K562 (cell line): Measurements from ENCODE around the gene TLK2. TPM values are rescaled to one million over a fixed set of nuclear protein-coding genes. Genes with fewer than 3 reads are reported as not detected.

Source experiments
- CHD2 ChIP-seq: IDR thresholded peaks from 2 replicates; pipeline ENCODE4 v1.6.1; 2011; ENCODE audit warnings: low read depth, low read length
- CREBBP ChIP-seq: IDR thresholded peaks from one replicate; pipeline ENCODE4 v1.6.1; 2012; ENCODE audit warnings: low read depth, mild to moderate bottlenecking, control low read depth, inconsistent platforms, low read length
- CXXC5 ChIP-seq: fragments of 250-450 bp; sonication (Bioruptor Pico); IDR thresholded peaks from 2 replicates; pipeline ENCODE4 v1.8.0; 2022; ENCODE audit warnings: inconsistent platforms, mild to moderate bottlenecking, moderate library complexity
- GABPA ChIP-seq: fragments of 200-800 bp; sonication (Bioruptor generic); conservative IDR thresholded peaks from 2 replicates; pipeline ENCODE4 v1.6.1; 2016; ENCODE audit warnings: low read depth, missing genetic modification characterization, missing compliant biosample characterization
- JUN ChIP-seq, 2 experiments: sonication (generic) in 1 of 2; formaldehyde crosslinking in 1 of 2; IDR thresholded peaks; 2 replicates each; pipeline versions ENCODE4 v1.6.1 to v1.8.0; 2012 to 2022; ENCODE audit warnings: borderline replicate concordance in 2 of 2, mild to moderate bottlenecking in 2 of 2, improper control_type of control experiment in 1 of 2, low read depth in 1 of 2, low read length in 1 of 2, missing genetic modification reagents in 1 of 2
- NONO ChIP-seq, 2 experiments: fragments of 200-400 bp in 1 of 2; fragments of 450-650 bp in 1 of 2; formaldehyde crosslinking in 1 of 2; IDR thresholded peaks; 2 replicates each; pipeline ENCODE4 v1.6.1; 2017; ENCODE audit warnings: low read depth in 2 of 2, mild to moderate bottlenecking in 2 of 2, moderate library complexity in 2 of 2, low read length in 1 of 2
- RB1 ChIP-seq: fragments of 450-650 bp; IDR thresholded peaks from 2 replicates; pipeline ENCODE4 v1.6.1; 2017; ENCODE audit warnings: low read depth, mild to moderate bottlenecking
- ZNF41 ChIP-seq: fragments of 250-450 bp; sonication (Bioruptor Pico); conservative IDR thresholded peaks from 2 replicates; pipeline ENCODE4 v1.4.0; 2020; ENCODE audit warnings: mild to moderate bottlenecking
- ZNF696 ChIP-seq: fragments of 250-450 bp; sonication (Bioruptor Pico); conservative IDR thresholded peaks from 2 replicates; pipeline ENCODE4 v1.4.0; 2020; ENCODE audit warnings: mild to moderate bottlenecking, moderate library complexity
- polyA plus RNA-seq, 8 experiments: library from polyadenylated mRNA; depleted of rRNA in 4 of 8; stranded (reverse) in 5 of 8; unstranded in 3 of 8; fragments of >200 nt; fragmentation: Nextera tagmentation in 2 of 8; fragmentation: Illumina TruSeq in 1 of 8; extraction: Ambion mirVana in 2 of 8; extraction: Trizol in 1 of 8; gene quantifications; 2 replicates each; pipeline versions ENCODE4 v1.2.1 to v1.2.3, GENCODE V29; 2011 to 2014; ENCODE audit warnings: inconsistent platforms in 1 of 8, missing spikeins in 1 of 8
- total RNA-seq, 7 experiments: library from RNA; depleted of rRNA in 6 of 7; stranded (reverse); fragments of >200 nt in 6 of 7; fragmentation: Illumina TruSeq in 2 of 7; extraction: Trizol in 2 of 7; gene quantifications; 2 replicates each; pipeline versions ENCODE4 v1.2.1 to v1.2.3, GENCODE V29; 2011 to 2021; ENCODE audit warnings: low replicate concordance in 1 of 7
- TF ChIP-seq, protein P1 (sequence below): sonication (generic); formaldehyde crosslinking; IDR thresholded peaks from 2 replicates; pipeline ENCODE4 v1.9.0; 2022; ENCODE audit warnings: mild to moderate bottlenecking, missing genetic modification reagents
- TF ChIP-seq, protein P2 (sequence below): fragments of 250-450 bp; sonication (Bioruptor Pico); IDR thresholded peaks from 2 replicates; pipeline ENCODE4 v1.6.1; 2021; ENCODE audit warnings: mild to moderate bottlenecking
- TF ChIP-seq, protein P3 (sequence below), 2 experiments: fragments of 450-650 bp in 1 of 2; sonication (generic) in 1 of 2; formaldehyde crosslinking in 1 of 2; IDR thresholded peaks in 1 of 2; conservative IDR thresholded peaks in 1 of 2; 2 replicates each; pipeline versions ENCODE4 v1.6.1 to v1.8.1; 2016 to 2023; ENCODE audit warnings: mild to moderate bottlenecking in 2 of 2, moderate library complexity in 2 of 2, inconsistent platforms in 1 of 2, missing genetic modification reagents in 1 of 2
- TF ChIP-seq, protein P4 (sequence below): fragments of 450-650 bp; IDR thresholded peaks from 2 replicates; pipeline ENCODE4 v1.6.1; 2016; ENCODE audit warnings: mild to moderate bottlenecking, moderate library complexity

The TLK2 gene
- total and polyA plus RNA-seq, 9 of the 15 experiments (the other 6 are each of a cell fraction or from before 2014, with no cell fraction given): 10.1 to 51.9 (median 32.4) TPM

DNA sequence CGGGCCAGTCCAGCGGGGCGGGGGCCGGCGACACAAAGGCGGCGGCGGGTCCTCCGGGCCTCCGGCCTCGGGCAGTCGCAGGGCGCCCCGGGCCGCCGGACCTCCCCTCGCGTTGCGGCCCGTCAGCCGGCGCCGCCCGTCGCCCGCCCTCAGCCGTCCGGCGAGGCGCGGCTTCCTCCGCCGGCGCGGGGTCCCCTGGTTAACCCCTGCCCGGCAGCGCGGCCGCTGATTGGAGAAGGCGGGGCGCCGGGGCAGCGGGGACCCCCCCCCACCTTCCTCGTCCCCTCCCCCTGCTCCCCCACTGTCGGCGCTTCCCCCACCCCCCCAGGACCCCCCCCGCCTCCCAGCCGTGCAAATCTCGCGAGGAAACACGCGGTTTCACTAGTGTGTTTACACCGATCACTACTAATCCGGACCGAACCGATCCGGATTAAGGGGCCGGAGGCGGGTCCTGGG is at the start of gene TLK2 (continued):
- TF ChIP-seq RB1: 0 out of 2 replicates have a peak, but pooled peaks have one; percentile 11
- TF ChIP-seq GABPA: peak; percentile 34; the same call in 1 of the 2 replicates
- TF ChIP-seq ZNF696 (CRISPR knock-in tag): no peak
- no peak for TF ChIP-seq JUN (IDR thresholded peaks at IDR 0.05; ENCODE audit: borderline replicate concordance, low read depth, low read length)
- TF ChIP-seq JUN (CRISPR knock-in tag; IDR thresholded peaks at IDR 0.05; ENCODE audit: borderline replicate concordance): no peak
- TF ChIP-seq NONO (IDR thresholded peaks at IDR 0.05; ENCODE audit: low read depth in 2 of 2, low read length in 1 of 2): peak; percentile 19 to 36; a peak in 1 of 4 replicates
- TF ChIP-seq, protein P1, sequence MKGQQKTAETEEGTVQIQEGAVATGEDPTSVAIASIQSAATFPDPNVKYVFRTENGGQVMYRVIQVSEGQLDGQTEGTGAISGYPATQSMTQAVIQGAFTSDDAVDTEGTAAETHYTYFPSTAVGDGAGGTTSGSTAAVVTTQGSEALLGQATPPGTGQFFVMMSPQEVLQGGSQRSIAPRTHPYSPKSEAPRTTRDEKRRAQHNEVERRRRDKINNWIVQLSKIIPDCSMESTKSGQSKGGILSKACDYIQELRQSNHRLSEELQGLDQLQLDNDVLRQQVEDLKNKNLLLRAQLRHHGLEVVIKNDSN (CRISPR knock-in tag): no peak
- TF ChIP-seq, protein P2, sequence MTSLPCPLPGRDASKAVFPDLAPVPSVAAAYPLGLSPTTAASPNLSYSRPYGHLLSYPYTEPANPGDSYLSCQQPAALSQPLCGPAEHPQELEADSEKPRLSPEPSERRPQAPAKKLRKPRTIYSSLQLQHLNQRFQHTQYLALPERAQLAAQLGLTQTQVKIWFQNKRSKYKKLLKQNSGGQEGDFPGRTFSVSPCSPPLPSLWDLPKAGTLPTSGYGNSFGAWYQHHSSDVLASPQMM: no peak
- TF ChIP-seq, protein P3, sequence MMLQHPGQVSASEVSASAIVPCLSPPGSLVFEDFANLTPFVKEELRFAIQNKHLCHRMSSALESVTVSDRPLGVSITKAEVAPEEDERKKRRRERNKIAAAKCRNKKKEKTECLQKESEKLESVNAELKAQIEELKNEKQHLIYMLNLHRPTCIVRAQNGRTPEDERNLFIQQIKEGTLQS (IDR thresholded peaks at IDR 0.05): no peak
- TF ChIP-seq, protein P3 (CRISPR knock-in tag; conservative IDR thresholded peaks at IDR 0.05): no peak
- TF ChIP-seq, protein P4, sequence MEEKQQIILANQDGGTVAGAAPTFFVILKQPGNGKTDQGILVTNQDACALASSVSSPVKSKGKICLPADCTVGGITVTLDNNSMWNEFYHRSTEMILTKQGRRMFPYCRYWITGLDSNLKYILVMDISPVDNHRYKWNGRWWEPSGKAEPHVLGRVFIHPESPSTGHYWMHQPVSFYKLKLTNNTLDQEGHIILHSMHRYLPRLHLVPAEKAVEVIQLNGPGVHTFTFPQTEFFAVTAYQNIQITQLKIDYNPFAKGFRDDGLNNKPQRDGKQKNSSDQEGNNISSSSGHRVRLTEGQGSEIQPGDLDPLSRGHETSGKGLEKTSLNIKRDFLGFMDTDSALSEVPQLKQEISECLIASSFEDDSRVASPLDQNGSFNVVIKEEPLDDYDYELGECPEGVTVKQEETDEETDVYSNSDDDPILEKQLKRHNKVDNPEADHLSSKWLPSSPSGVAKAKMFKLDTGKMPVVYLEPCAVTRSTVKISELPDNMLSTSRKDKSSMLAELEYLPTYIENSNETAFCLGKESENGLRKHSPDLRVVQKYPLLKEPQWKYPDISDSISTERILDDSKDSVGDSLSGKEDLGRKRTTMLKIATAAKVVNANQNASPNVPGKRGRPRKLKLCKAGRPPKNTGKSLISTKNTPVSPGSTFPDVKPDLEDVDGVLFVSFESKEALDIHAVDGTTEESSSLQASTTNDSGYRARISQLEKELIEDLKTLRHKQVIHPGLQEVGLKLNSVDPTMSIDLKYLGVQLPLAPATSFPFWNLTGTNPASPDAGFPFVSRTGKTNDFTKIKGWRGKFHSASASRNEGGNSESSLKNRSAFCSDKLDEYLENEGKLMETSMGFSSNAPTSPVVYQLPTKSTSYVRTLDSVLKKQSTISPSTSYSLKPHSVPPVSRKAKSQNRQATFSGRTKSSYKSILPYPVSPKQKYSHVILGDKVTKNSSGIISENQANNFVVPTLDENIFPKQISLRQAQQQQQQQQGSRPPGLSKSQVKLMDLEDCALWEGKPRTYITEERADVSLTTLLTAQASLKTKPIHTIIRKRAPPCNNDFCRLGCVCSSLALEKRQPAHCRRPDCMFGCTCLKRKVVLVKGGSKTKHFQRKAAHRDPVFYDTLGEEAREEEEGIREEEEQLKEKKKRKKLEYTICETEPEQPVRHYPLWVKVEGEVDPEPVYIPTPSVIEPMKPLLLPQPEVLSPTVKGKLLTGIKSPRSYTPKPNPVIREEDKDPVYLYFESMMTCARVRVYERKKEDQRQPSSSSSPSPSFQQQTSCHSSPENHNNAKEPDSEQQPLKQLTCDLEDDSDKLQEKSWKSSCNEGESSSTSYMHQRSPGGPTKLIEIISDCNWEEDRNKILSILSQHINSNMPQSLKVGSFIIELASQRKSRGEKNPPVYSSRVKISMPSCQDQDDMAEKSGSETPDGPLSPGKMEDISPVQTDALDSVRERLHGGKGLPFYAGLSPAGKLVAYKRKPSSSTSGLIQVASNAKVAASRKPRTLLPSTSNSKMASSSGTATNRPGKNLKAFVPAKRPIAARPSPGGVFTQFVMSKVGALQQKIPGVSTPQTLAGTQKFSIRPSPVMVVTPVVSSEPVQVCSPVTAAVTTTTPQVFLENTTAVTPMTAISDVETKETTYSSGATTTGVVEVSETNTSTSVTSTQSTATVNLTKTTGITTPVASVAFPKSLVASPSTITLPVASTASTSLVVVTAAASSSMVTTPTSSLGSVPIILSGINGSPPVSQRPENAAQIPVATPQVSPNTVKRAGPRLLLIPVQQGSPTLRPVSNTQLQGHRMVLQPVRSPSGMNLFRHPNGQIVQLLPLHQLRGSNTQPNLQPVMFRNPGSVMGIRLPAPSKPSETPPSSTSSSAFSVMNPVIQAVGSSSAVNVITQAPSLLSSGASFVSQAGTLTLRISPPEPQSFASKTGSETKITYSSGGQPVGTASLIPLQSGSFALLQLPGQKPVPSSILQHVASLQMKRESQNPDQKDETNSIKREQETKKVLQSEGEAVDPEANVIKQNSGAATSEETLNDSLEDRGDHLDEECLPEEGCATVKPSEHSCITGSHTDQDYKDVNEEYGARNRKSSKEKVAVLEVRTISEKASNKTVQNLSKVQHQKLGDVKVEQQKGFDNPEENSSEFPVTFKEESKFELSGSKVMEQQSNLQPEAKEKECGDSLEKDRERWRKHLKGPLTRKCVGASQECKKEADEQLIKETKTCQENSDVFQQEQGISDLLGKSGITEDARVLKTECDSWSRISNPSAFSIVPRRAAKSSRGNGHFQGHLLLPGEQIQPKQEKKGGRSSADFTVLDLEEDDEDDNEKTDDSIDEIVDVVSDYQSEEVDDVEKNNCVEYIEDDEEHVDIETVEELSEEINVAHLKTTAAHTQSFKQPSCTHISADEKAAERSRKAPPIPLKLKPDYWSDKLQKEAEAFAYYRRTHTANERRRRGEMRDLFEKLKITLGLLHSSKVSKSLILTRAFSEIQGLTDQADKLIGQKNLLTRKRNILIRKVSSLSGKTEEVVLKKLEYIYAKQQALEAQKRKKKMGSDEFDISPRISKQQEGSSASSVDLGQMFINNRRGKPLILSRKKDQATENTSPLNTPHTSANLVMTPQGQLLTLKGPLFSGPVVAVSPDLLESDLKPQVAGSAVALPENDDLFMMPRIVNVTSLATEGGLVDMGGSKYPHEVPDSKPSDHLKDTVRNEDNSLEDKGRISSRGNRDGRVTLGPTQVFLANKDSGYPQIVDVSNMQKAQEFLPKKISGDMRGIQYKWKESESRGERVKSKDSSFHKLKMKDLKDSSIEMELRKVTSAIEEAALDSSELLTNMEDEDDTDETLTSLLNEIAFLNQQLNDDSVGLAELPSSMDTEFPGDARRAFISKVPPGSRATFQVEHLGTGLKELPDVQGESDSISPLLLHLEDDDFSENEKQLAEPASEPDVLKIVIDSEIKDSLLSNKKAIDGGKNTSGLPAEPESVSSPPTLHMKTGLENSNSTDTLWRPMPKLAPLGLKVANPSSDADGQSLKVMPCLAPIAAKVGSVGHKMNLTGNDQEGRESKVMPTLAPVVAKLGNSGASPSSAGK: no peak
- TF ChIP-seq CREBBP: no peak
- peak; percentile 79 for TF ChIP-seq CXXC5 (CRISPR knock-in tag)
- peak; percentile 31; the same call in 1 of the 2 replicates for TF ChIP-seq CHD2
- no peak for TF ChIP-seq ZNF41 (CRISPR knock-in tag)
